GM23338 (cell line): ENCODE measurements around the gene GPR78.

Experiments used
- CTCF ChIP-seq, 2 experiments: fragments of 200-600 bp in 1 of 2; sonication (generic) in 1 of 2; conservative IDR thresholded peaks; 2 replicates each; pipeline versions ENCODE4 v1.5.1 to v1.6.1; 2016 to 2017; ENCODE audit warnings: antibody characterized with exemption in 2 of 2, low read depth in 2 of 2, mild to moderate bottlenecking in 2 of 2, moderate library complexity in 1 of 2
- ETS1 ChIP-seq: IDR thresholded peaks from 2 replicates; pipeline ENCODE4 v1.6.1; 2016; ENCODE audit warnings: antibody characterized with exemption
- EZH2 ChIP-seq: fragments of 200-600 bp; sonication (generic); IDR thresholded peaks from one replicate; pipeline ENCODE4 v1.8.0; 2017; ENCODE audit warnings: antibody characterized with exemption, mild to moderate bottlenecking, low read depth; ENCODE audit not compliant: unreplicated experiment
- EZH2phosphoT487 ChIP-seq: fragments of 200-600 bp; sonication (generic); IDR thresholded peaks from one replicate; pipeline ENCODE4 v1.8.1; 2018; ENCODE audit warnings: antibody characterized with exemption; ENCODE audit not compliant: unreplicated experiment
- POLR2AphosphoS5 ChIP-seq: IDR thresholded peaks from 2 replicates; pipeline ENCODE4 v1.6.1; 2016; ENCODE audit warnings: antibody characterized with exemption, low read depth
- REST ChIP-seq: IDR thresholded peaks from one replicate; pipeline ENCODE4 v1.6.1; 2018; ENCODE audit warnings: antibody characterized with exemption; ENCODE audit not compliant: unreplicated experiment
- STAT1 ChIP-seq: IDR thresholded peaks from one replicate; pipeline ENCODE4 v1.6.1; 2016; ENCODE audit warnings: antibody characterized with exemption; ENCODE audit not compliant: unreplicated experiment

- no peak for TF ChIP-seq CTCF (conservative IDR thresholded peaks at IDR 0.05; ENCODE audit: low read depth in 2 of 2)
- TF ChIP-seq POLR2AphosphoS5 = no peak
- TF ChIP-seq EZH2 = no peak
- TF ChIP-seq EZH2phosphoT487 = no peak
- no peak for TF ChIP-seq REST
- no peak for TF ChIP-seq STAT1
- no peak for TF ChIP-seq ETS1
Observed at GRCh38 chr4:8610858-8611616, 30.8 kb downstream of the GPR78 start.
